ENCODE results near the gene EGFL6.

The EGFL6 gene

DNA sequence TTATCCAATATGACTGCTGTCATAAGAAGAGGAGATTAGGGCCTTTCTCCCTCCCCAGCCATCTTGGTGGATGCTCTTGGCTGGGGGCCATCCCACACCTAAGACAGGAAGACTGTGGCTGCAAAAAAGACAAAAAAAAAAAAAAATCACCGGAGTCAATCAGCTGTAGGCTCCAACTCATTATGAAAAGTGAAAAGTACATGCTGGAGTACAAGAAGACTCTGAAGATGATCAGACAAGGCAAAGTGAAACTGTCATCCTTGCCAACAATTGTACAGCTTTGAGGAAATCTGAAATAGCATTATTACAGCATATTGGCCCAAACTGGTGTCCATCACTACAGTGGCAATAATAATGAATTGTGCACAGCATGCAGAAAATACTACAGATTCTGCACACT lies 5.2 kb downstream of the EGFL6 start:
- Histone ChIP-seq H3K4me3 (no peak overlapping the region), H3K9me3 (ENCODE audit: low read depth, low read length) (no peaks in the 10 kb centered on the region), H3K36me3 (ENCODE audit: insufficient read depth, low read length) (no peaks in the 10 kb centered on the region), H3K9ac (ENCODE audit: insufficient read length) (no peak overlapping the region), H3K27ac (no peak overlapping the region)
- DNase-seq (ENCODE audit: low read depth, low spot score): no peak
- TF ChIP-seq EZH2 (IDR thresholded peaks at IDR 0.05): no peak
- TF ChIP-seq FOXP2 (optimal IDR thresholded peaks at IDR 0.05; ENCODE audit: control extremely low read depth, extremely low read length, insufficient read depth): no peak
- no peak for TF ChIP-seq POLR2AphosphoS5 (IDR thresholded peaks at IDR 0.05; ENCODE audit: borderline replicate concordance, low read depth, low read length)

DNA sequence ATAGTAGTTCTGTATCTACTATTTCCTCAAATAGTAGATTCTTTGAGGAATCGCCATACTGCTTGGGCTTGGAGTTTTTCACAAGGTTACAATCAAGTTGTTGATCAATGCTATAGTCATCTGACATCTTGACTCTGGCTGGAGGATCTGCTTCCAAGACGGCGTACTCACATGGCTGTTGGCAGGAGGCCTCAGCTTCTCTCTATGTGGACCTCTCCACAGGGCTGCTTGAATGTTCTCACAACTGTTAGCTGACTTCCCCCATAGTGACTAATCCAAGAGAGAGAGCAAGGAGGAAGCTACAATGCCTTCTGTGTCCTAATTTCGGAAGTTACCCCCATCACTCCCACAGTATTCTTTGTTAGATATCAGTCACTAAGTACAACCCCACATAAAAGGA lies 10.3 kb downstream of the EGFL6 start:
- TF ChIP-seq EZH2 (IDR thresholded peaks at IDR 0.05): no peak
- TF ChIP-seq FOXP2 (optimal IDR thresholded peaks at IDR 0.05; ENCODE audit: control extremely low read depth, extremely low read length, insufficient read depth): no peak
- no peak for TF ChIP-seq POLR2AphosphoS5 (IDR thresholded peaks at IDR 0.05; ENCODE audit: borderline replicate concordance, low read depth, low read length)
- Histone ChIP-seq H3K9me3 (ENCODE audit: low read depth, low read length) (no peaks in the 10 kb centered on the region), H3K36me3 (ENCODE audit: insufficient read depth, low read length) (no peaks in the 10 kb centered on the region), H3K4me3 (no peak overlapping the region), H3K27ac (no peak overlapping the region), H3K9ac (ENCODE audit: insufficient read length) (no peak overlapping the region)
- DNase-seq (ENCODE audit: low read depth, low spot score): no peak

DNA sequence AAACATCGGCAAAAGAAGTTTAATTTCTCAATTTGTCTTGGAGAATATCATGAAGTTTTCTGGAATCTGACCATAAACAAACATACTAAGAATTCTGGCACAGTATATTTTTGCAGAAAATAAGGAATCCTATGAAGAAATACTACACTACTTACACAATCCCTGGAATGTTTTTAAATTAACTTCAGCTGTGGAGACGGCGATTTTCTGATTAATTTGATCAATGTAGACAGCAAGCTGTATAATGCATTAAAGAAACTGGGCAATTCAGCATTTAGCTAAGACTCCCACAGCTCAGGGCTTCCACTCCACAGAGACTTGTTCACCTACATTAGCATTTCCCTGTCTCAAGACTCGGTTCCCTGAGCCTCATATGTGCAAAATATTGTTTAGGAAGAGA lies 12.2 kb downstream of the EGFL6 start:
- no peak for DNase-seq (ENCODE audit: low read depth, low spot score)
- Histone ChIP-seq H3K9me3 (ENCODE audit: low read depth, low read length) (no peaks in the 10 kb centered on the region), H3K9ac (ENCODE audit: insufficient read length) (no peak overlapping the region), H3K4me3 (no peak overlapping the region), H3K36me3 (ENCODE audit: insufficient read depth, low read length) (no peaks in the 10 kb centered on the region), H3K27ac (no peak overlapping the region)
- no peak for TF ChIP-seq POLR2AphosphoS5 (IDR thresholded peaks at IDR 0.05; ENCODE audit: borderline replicate concordance, low read depth, low read length)

DNA sequence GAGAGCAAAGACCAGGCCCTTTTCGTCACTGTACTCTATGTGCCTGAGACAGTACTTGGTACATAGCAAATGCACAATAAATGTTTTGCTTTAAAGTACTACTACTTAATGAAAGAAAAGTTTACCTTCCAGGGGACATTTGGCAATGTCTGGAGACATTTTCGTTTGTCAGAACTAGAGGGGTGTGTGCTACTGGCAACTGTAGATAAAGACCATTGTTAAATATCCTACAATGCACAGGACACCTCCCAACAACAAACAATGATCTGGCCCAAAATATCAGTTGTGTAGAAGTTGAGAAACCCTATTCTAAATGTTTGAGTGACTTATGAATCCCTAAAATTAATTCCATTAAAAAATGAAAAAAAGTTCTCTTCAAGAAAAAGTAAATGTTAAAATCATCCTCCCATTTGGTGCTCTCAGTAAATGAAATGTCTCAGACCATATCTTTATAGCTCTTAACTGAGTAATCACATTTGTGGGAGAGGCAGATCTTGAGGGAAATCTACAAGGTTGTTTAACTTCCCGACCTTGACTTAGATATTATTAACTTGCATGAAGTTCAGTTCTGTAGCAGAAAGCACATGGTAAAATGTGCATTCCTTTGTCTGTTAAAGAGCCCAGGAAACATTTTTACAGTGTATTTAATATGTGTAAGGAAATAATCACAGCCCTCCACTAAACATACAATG lies 18.5 kb downstream of the EGFL6 start:
- no peak for TF ChIP-seq EZH2 (IDR thresholded peaks at IDR 0.05)
- no peak for TF ChIP-seq POLR2AphosphoS5 (IDR thresholded peaks at IDR 0.05; ENCODE audit: borderline replicate concordance, low read depth, low read length)
- TF ChIP-seq FOXP2 (optimal IDR thresholded peaks at IDR 0.05; ENCODE audit: control extremely low read depth, extremely low read length, insufficient read depth): no peak
- Histone ChIP-seq H3K27ac (no peak overlapping the region), H3K36me3 (ENCODE audit: insufficient read depth, low read length) (no peaks in the 10 kb centered on the region), H3K9ac (ENCODE audit: insufficient read length) (no peak overlapping the region), H3K9me3 (ENCODE audit: low read depth, low read length) (no peaks in the 10 kb centered on the region), H3K4me3 (no peak overlapping the region)
- no peak for DNase-seq (ENCODE audit: low read depth, low spot score)

DNA sequence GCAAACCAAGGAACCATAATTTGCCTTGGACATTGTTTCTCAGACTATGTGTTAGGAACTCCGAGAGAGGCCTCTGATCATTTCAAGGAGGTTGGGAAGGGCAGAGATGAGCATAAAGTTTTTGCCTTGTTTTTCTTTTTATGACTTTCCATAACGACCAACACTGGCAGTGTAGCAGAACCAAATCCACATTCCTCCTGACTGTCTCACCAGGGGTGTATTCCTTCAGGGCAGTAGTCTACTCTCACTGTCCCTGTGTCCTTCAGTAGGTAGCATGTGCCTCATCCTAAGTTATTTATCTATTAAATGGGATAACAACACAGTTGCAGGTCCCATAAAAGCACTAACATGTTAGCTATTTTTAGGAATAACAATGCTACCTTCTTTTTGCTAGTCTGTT lies 20.8 kb downstream of the EGFL6 start:
- Histone ChIP-seq H3K36me3 (ENCODE audit: insufficient read depth, low read length) (no peaks in the 10 kb centered on the region), H3K27ac (no peak overlapping the region), H3K9me3 (ENCODE audit: low read depth, low read length) (no peaks in the 10 kb centered on the region), H3K9ac (ENCODE audit: insufficient read length) (no peak overlapping the region), H3K4me3 (no peak overlapping the region)
- DNase-seq (ENCODE audit: low read depth, low spot score): no peak
- TF ChIP-seq FOXP2 (optimal IDR thresholded peaks at IDR 0.05; ENCODE audit: control extremely low read depth, extremely low read length, insufficient read depth): no peak
- no peak for TF ChIP-seq POLR2AphosphoS5 (IDR thresholded peaks at IDR 0.05; ENCODE audit: borderline replicate concordance, low read depth, low read length)
- TF ChIP-seq EZH2 (IDR thresholded peaks at IDR 0.05): no peak

DNA sequence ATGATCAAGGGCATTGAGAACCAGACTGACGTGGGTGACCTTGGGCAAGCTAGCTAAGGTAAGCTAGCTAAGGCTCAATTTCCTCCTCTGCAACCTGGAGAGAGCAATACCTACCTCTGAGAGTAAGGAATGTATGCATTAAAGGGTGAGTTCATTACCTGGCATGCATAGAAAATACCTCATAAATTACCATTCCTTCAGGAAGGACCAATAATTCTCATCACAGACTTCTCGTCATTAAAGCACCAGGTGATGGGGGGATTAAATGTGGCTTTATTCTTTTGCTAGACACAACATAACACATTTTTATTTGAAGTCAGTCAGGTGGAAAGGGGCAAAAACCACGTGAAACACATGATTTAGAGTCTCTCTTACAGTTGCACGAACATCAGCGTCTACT lies 21.5 kb downstream of the EGFL6 start:
- Histone ChIP-seq H3K27ac (no peak overlapping the region), H3K9me3 (ENCODE audit: low read depth, low read length) (no peaks in the 10 kb centered on the region), H3K4me3 (no peak overlapping the region), H3K9ac (ENCODE audit: insufficient read length) (no peak overlapping the region), H3K36me3 (ENCODE audit: insufficient read depth, low read length) (no peaks in the 10 kb centered on the region)
- no peak for TF ChIP-seq POLR2AphosphoS5 (IDR thresholded peaks at IDR 0.05; ENCODE audit: borderline replicate concordance, low read depth, low read length)
- no peak for TF ChIP-seq FOXP2 (optimal IDR thresholded peaks at IDR 0.05; ENCODE audit: control extremely low read depth, extremely low read length, insufficient read depth)
- no peak for TF ChIP-seq EZH2 (IDR thresholded peaks at IDR 0.05)
- no peak for DNase-seq (ENCODE audit: low read depth, low spot score)

DNA sequence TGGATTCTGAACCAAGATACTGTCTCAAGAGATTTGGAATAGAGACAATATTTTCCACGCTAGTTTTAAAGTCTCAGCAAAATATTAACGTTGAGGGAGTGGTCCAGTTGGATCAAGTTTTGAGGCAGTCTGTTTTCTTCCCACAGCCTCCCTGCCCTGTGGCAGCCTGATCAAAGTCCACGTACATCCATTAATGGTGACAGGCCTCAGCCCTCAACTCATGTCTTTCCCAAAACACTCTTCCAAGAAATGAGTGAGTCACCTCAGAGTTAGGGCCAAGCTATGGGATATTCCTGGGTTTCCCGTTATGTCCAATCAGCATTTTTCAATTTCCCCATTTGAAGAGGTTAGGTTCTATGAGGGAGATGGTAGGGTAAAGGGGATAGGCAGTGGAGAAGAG lies 28.5 kb downstream of the EGFL6 start:
- no peak for DNase-seq (ENCODE audit: low read depth, low spot score)
- Histone ChIP-seq H3K36me3 (ENCODE audit: insufficient read depth, low read length) (no peaks in the 10 kb centered on the region), H3K27ac (no peak overlapping the region), H3K9ac (ENCODE audit: insufficient read length) (no peak overlapping the region), H3K4me3 (no peak overlapping the region), H3K9me3 (ENCODE audit: low read depth, low read length) (no peaks in the 10 kb centered on the region)
- TF ChIP-seq EZH2 (IDR thresholded peaks at IDR 0.05): no peak
- TF ChIP-seq POLR2AphosphoS5 (IDR thresholded peaks at IDR 0.05; ENCODE audit: borderline replicate concordance, low read depth, low read length): no peak
- TF ChIP-seq FOXP2 (optimal IDR thresholded peaks at IDR 0.05; ENCODE audit: control extremely low read depth, extremely low read length, insufficient read depth): no peak

DNA sequence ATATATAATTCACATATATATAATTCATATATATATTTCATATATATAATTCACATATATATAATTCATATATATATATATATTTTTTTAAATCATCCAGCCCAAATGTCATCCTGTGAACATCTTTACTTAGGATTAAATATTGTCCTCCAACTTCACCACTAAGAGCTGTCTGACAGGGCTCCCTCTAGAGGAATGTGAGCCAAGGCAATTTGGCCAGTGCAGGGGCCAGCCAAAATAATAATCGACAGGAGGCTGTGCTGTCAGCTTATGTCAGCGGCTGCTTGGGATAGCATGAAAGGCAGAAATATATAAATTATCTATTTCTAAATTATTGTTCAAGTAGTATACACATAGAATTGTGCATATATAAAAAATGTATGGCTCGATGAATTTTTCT lies 29.5 kb downstream of the EGFL6 start:
- H3K4me3 ChIP-seq: no peak overlapping the region
- DNase-seq (ENCODE audit: low read depth, low spot score): no peak
- H3K9me3 ChIP-seq (ENCODE audit: low read depth, low read length): no peaks in the 10 kb centered on the region
- no peak overlapping the region for H3K9ac ChIP-seq (ENCODE audit: insufficient read length)
- TF ChIP-seq EZH2 (IDR thresholded peaks at IDR 0.05) (no peak), FOXP2 (optimal IDR thresholded peaks at IDR 0.05; ENCODE audit: control extremely low read depth, extremely low read length, insufficient read depth) (no peak), POLR2AphosphoS5 (IDR thresholded peaks at IDR 0.05; ENCODE audit: borderline replicate concordance, low read depth, low read length) (no peak)
- no peaks in the 10 kb centered on the region for H3K36me3 ChIP-seq (ENCODE audit: insufficient read depth, low read length)
- no peak overlapping the region for H3K27ac ChIP-seq

DNA sequence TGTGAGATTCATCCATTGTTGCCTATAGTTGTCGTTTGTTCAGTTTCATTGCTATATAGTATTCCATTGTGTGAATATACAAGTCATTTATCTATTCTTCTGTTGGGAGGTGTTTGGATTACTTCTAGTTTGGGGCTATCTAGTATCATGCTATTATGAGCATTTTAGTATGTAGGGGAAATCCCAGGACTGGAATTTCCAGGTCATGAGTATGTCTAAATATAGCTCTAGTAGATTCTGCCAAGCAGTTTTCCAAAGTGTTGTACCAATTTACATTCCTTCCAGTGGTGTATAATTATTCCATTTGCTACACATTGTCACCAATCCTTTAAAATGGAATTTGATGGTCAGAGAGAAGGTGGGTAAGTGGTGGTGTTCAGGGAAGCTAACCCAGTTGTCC lies 30.1 kb downstream of the EGFL6 start:
- Histone ChIP-seq H3K27ac (no peak overlapping the region), H3K4me3 (no peak overlapping the region), H3K9ac (ENCODE audit: insufficient read length) (no peak overlapping the region), H3K9me3 (ENCODE audit: low read depth, low read length) (no peaks in the 10 kb centered on the region), H3K36me3 (ENCODE audit: insufficient read depth, low read length) (no peaks in the 10 kb centered on the region)
- no peak for TF ChIP-seq FOXP2 (optimal IDR thresholded peaks at IDR 0.05; ENCODE audit: control extremely low read depth, extremely low read length, insufficient read depth)
- TF ChIP-seq EZH2 (IDR thresholded peaks at IDR 0.05): no peak
- TF ChIP-seq POLR2AphosphoS5 (IDR thresholded peaks at IDR 0.05; ENCODE audit: borderline replicate concordance, low read depth, low read length): no peak
- no peak for DNase-seq (ENCODE audit: low read depth, low spot score)

Measured in SK-N-MC (cell line).